GM19035 (cell line): ENCODE data around the gene RYR1.
"Not testable (repeated sequence)": the region's sequence is repeated elsewhere in the genome, so short reads cannot be mapped to it uniquely, and the experiment has no call there.

Experiments used
- ATAC-seq: cut with Tn5 transposase; IDR thresholded peaks from one replicate; pipeline ENCODE4 v1.9.1; 2021; ENCODE audit not compliant: unreplicated experiment

The RYR1 gene

GRCh38 chr19:38512277-38512676, 78.8 kb downstream of the RYR1 start:
- no peak for ATAC-seq

GRCh38 chr19:38513156-38513555, 79.7 kb downstream of the RYR1 start:
- not testable (repeated sequence) for ATAC-seq

- no peak for ATAC-seq
These were observed 80.3 kb downstream of the RYR1 start for GRCh38 chr19:38513762-38514167.

GRCh38 chr19:38514812-38515633, 81.5 kb downstream of the RYR1 start:
- no peak for ATAC-seq

GRCh38 chr19:38515896-38516295, 82.4 kb downstream of the RYR1 start:
- ATAC-seq = no peak

GRCh38 chr19:38516802-38517201, 83.3 kb downstream of the RYR1 start:
- ATAC-seq = no peak

- no peak for ATAC-seq
These were observed 83.8 kb downstream of the RYR1 start for GRCh38 chr19:38517321-38517720.

GRCh38 chr19:38517980-38518379, 84.5 kb downstream of the RYR1 start:
- not testable (repeated sequence) for ATAC-seq

- ATAC-seq = no peak
These were observed 85.7 kb downstream of the RYR1 start for GRCh38 chr19:38519168-38519567.

- ATAC-seq = no peak
These were observed 86.5 kb downstream of the RYR1 start for GRCh38 chr19:38519988-38520387.

GRCh38 chr19:38522915-38523314, 89.4 kb downstream of the RYR1 start:
- no peak for ATAC-seq

GRCh38 chr19:38523319-38523718, 89.8 kb downstream of the RYR1 start:
- no peak for ATAC-seq

- no peak for ATAC-seq
These were observed 90.9 kb downstream of the RYR1 start for GRCh38 chr19:38524369-38524768.

GRCh38 chr19:38524994-38525634, 91.6 kb downstream of the RYR1 start:
- no peak for ATAC-seq

GRCh38 chr19:38526430-38526829, 92.9 kb downstream of the RYR1 start:
- ATAC-seq = no peak

- no peak for ATAC-seq
These were observed 94.1 kb downstream of the RYR1 start for GRCh38 chr19:38527466-38528136.

- no peak for ATAC-seq
These were observed 94.8 kb downstream of the RYR1 start for GRCh38 chr19:38528213-38528755.

GRCh38 chr19:38528931-38529330, 95.4 kb downstream of the RYR1 start:
- no peak for ATAC-seq

GRCh38 chr19:38531515-38531914, 98.0 kb downstream of the RYR1 start:
- ATAC-seq = no peak

GRCh38 chr19:38532939-38533338, 99.4 kb downstream of the RYR1 start:
- no peak for ATAC-seq

GRCh38 chr19:38534574-38534973, 101.1 kb downstream of the RYR1 start:
- ATAC-seq = no peak

GRCh38 chr19:38535212-38535611, 101.7 kb downstream of the RYR1 start:
- no peak for ATAC-seq
